A549 (cell line): ENCODE data around the gene ZNF593OS.

Experiments used
- HDAC2 ChIP-seq: fragments of 200-600 bp; sonication (generic); IDR thresholded peaks from 2 replicates; pipeline ENCODE4 v1.6.1; 2016
- POLR2A ChIP-seq: IDR thresholded peaks from 2 replicates; pipeline ENCODE4 v1.6.1; 2012; ENCODE audit warnings: mild to moderate bottlenecking, low read length
- TF ChIP-seq, protein P1 (sequence below): fragments of 450-650 bp; IDR thresholded peaks from 2 replicates; pipeline ENCODE4 v1.6.1; 2014; ENCODE audit warnings: antibody characterized with exemption

DNA sequence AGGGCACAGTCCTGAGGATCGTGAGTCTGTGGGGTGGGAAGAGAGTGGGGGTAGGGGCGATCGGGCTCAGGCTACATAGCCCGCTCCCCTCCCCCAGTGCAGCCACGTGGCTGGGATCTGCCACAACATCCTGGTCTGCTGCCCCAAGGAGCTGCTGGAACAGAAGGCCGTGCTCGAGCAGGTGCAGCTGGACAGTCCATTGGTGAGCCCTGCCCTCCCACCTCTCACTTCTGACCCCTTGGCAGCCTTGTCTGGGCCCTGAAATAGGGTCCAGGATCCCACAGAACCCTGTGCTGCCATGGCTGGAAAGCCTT lies 10.7 kb upstream of the ZNF593OS start:
- TF ChIP-seq HDAC2 = no peak
- TF ChIP-seq, protein P1, sequence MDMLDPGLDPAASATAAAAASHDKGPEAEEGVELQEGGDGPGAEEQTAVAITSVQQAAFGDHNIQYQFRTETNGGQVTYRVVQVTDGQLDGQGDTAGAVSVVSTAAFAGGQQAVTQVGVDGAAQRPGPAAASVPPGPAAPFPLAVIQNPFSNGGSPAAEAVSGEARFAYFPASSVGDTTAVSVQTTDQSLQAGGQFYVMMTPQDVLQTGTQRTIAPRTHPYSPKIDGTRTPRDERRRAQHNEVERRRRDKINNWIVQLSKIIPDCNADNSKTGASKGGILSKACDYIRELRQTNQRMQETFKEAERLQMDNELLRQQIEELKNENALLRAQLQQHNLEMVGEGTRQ = no peak
- no peak for TF ChIP-seq POLR2A
